NOMO-1 (cell line): ENCODE results near the gene PCYOX1L.

Source experiments
- DNase-seq, 2 experiments: peaks; one replicate each; lab custom pipeline; 2025; ENCODE audit not compliant: unreplicated experiment in 2 of 2; lab: John Stamatoyannopoulos, UW

PCYOX1L gene

GRCh38 chr5:149367249-149367971, 9.6 kb downstream of the PCYOX1L start:
- peak; percentile 52 to 72 for DNase-seq

GRCh38 chr5:149367972-149368645, 10.3 kb downstream of the PCYOX1L start:
- DNase-seq: no peak

- DNase-seq: no peak
Observed at GRCh38 chr5:149370878-149371277, 13.0 kb downstream of the PCYOX1L start.

DNA sequence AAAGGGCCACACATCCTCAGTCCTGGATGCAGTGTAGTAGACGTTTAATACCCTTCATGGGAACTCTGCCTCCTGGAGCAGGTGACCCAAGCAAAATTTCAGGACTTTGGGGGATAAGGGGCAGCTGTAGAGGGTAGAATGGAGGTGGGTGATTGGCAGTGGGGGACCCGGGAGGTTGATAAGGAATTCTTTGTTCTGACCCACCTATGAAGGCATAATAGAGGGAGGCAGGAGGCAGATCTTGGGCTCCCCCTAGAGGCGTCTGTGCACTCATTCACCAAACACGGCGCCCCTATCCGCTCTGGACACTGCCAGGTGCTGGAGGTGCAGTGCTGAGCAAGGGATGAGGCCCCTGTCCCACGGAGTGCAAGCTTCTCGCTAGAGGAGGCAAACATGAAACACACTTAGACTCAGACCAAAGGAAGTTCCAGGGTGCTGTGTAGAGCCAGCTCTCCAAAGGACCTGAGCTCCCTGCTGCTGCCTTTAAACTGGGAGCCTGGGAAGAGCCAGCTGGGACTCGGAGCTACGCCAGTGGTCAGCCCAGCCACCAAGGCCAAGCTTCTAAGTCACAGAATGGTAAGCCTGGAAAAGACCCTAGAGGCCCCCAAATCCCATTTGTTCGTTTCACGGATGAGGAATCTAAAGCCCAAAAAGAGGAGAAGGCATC, 13.6 kb downstream of the PCYOX1L start:
- peak; percentile 34 to 42 for DNase-seq

DNA sequence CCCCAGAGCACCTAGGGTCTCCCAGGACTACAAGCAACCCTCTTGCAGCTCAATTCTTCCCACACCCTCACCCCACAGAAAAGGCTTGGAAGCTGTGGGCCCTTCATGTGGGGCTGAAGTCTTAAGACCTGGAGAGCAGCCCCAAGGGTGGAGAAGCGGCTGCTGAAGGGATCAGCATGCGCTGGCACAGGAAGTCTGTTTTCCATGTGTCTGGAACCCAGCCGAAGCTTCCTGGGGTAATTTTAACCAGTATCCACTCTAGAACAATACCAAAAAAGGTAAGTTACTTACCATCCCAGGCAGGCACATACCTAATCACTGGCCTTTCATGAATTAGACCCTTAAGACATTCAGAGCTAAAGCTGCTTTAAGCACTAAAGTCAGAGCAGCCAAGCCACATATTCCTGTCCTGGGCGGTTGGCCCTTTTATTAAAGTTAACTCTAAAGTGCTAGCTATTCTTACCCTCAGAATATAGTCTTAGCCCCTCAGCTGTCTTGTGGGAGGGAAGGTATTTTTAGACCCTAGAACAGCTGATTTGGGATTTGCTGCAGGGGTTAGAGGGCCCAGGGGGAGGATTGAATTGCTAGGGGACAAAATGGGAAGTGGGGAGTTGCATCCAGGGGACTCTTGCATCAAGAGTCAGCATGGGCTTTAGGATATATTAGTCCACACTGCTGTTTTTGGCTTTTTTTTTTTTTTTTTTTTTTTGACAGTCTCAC, 14.4 kb downstream of the PCYOX1L start:
- DNase-seq: no peak

DNA sequence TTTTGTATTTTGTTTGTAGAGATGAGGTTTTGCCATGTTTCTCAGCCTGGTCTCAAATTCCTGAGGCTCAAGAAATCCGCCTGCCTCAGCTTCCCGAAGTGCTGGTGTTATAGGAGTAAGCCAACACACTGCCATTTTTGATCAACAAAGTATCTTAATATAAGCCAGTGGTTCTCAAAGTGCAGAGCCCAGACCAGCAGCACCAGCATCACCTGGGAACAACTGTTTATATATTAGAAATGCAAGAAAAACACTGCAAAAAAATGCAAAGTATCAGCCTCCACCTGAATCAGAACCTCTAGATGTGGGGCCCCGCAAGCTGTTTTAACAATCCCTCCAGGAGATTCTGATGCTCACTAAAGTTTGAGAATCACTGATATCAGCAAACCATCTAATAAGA, 15.1 kb downstream of the PCYOX1L start:
- no peak for DNase-seq

GRCh38 chr5:149374303-149374702, 16.5 kb downstream of the PCYOX1L start:
- DNase-seq: no peak

GRCh38 chr5:149374801-149375200, 17.0 kb downstream of the PCYOX1L start:
- no peak for DNase-seq

DNA sequence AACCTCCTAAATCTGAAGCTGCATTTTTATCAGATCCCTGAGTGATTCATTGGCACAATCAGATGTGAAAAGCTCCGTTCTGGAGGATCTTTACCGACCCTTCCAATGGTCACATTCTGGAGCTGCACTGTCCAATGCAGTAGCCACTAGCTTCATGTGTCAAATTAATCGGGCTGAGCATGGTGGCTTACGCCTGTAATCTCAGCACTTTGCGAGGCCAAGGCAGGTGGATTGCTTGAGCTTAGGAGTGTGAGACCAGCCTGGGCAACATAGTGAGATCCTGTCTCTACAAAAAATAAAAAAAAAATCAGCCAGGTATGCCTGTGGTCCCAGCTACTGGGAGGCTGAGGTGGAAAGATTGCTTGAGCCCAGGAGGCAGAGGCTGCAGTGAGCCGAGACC, 17.6 kb downstream of the PCYOX1L start:
- DNase-seq: no peak

GRCh38 chr5:149376104-149376503, 18.3 kb downstream of the PCYOX1L start:
- no peak for DNase-seq

- DNase-seq: no peak
Observed at GRCh38 chr5:149376711-149377447, 19.0 kb downstream of the PCYOX1L start.

- no peak for DNase-seq
Observed at GRCh38 chr5:149378241-149378820, 20.5 kb downstream of the PCYOX1L start.

- DNase-seq: no peak
Observed at GRCh38 chr5:149379177-149379761, 21.4 kb downstream of the PCYOX1L start, which contains the start of gene IL17B. Gene IL17B, minus strand, starts transcription at chr5:149379292. Its CDS starts 67 bp downstream, at chr5:149379225.

- DNase-seq: no peak
Observed at GRCh38 chr5:149379818-149380374, 22.1 kb downstream of the PCYOX1L start.

DNA sequence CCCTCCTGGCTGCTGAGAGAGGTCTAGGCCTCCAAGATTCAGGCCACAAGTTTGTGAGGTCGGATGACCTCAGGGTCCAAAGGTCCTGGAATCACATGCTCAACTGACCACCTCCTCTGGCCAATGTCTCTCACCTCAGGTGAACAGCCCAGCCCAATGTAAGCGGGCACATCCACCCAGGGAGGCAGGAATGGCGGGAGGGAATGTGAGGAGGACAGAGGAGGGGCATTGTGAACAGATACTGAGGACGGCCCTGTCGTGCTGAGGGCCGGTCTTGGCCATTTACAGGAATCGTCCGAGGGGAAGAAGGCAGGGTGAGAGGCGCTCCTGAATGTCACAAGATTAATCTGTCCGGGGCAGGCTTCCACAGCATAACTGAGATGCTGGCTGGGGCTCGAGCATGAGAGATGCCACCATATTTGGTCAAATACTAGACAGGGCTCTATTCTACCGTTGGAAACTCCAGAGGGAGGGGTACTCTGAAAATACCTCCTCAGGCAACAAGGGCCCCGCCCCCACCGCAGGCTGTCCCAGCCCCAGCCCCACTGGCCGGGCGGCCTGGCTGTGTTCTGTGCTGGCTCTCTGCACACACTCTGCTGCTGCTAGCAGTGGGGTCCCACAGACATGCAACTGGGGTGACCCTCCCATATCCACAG, 22.7 kb downstream of the PCYOX1L start:
- no peak for DNase-seq

DNA sequence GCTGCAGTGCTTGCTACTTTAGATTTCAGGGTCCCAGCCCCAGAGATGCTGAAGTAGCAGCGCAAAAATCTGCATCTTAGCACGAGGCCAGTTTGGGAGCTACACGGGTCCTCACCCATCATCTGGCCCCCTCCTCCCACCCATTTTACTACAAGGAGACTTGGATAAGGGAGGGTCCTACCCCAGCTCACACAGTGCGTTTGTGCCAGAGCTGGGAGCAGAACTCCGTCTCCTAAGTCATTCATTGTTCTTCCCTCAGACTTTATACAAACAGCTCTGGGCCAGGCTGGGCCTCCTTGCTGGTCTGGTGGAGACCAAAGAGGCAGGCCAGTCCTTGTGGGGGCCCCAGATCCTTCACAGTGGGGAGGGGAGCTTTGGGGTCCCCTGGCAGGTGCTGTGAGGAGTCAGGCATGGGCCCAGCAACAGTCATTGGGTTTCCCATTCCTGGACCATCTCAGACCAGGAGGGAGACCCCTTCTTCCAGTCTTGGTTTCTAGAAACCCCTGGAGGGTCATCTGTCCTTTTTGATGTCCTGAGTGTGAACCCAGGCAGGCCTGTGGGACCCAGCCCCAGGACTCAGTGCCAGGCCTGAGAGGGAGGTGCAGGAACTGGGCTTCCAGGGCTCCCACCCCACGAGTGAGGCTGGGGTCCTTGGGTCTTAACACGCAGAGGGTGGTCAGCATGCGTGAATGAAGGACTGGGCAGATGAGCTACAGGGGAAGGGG, 23.6 kb downstream of the PCYOX1L start:
- DNase-seq: no peak

- DNase-seq: peak; percentile 44 to 56
Observed at GRCh38 chr5:149381986-149382338, 24.1 kb downstream of the PCYOX1L start.

- no peak for DNase-seq
Observed at GRCh38 chr5:149382517-149383220, 24.8 kb downstream of the PCYOX1L start.
